Measurements from ENCODE around the gene DLEC1. TPM values are rescaled to one million over a fixed set of nuclear protein-coding genes. Genes with fewer than 3 reads are reported as not detected.
"Not testable (repeated sequence)": the region's sequence is repeated elsewhere in the genome, so short reads cannot be mapped to it uniquely, and the experiment has no call there.

The DLEC1 gene
- total RNA-seq, 1 experiment from 2014 or later = not detected

DNA sequence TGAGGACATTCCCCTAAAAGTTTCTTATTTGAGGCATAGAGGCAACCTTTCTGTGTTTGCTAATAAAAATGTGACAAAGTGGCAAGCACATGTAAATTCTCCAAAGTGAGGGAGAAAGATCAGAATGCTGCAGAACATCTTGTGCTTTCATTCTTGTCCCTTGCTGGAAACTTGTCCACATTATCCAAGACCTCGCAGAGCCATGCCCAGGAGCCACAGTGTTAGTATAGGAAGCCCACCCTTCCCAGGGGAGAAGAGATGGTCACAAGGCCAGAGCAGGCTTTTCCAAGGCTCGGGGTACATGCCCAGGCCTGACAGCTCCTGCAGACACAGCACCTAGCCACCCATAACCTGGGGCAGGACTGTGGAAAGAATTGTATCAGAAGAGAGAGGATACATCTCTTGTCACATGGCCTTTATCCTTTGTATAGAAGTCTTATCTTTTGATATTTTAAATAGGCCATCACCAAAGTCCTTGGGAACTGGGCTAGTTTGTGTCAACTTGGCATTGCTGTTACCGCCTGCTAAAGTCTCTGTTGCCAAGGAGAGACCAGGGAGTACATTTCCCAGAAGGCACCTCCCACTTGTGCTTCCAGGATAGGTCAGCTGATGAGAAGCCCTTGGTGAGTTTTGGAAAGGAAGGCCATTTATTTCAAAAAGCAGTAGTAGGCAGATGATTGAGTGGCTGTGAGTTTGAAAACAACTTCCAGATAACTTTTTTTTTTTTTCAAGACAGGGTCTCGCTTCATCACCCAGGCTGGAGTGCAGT is 10.5 kb downstream of the DLEC1 start:
- H3K27me3 ChIP-seq (replicated peaks) = peaks cover 5% of the 10 kb centered on the region; the same call in 1 of the 2 replicates

DNA sequence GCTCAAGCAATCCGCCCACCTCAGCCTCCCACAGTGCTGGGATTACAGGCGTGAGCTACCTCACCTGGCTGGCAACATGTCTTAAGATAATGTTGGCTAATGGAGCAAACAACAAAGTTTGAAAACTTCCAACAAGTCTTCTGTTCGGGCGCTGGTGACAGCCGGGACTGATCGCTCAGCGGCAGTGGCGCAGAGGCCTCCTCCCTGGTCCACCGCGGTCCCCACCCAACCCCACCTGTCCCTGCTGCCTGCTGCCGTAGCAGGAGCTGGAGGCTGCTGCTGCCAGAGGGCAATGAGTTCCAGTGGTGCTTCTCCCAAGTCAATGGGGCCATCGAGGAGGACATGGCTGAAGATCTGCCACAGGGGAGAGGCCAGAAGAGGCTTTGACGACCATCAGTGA is 12.1 kb downstream of the DLEC1 start:
- peaks cover 5% of the 10 kb centered on the region; the same call in 1 of the 2 replicates for H3K27me3 ChIP-seq (replicated peaks)
- DNase-seq (ENCODE audit: low read depth in 1 of 2, low spot score in 2 of 2) = no peak
- H3K4me1 ChIP-seq (replicated peaks) = no peaks in the 10 kb centered on the region
- H3K27ac ChIP-seq = no peak overlapping the region
- no peaks in the 10 kb centered on the region for H3K36me3 ChIP-seq
- H3K4me3 ChIP-seq = no peak overlapping the region
- H3K9me3 ChIP-seq (replicated peaks) = no peaks in the 10 kb centered on the region

More for the DNA sequence above, 10.5 kb downstream of the DLEC1 start:
- DNase-seq (ENCODE audit: low read depth in 1 of 2, low spot score in 2 of 2) = no peak
- Histone ChIP-seq H3K27ac (no peak overlapping the region), H3K4me1 (replicated peaks) (no peaks in the 10 kb centered on the region), H3K9me3 (replicated peaks) (no peaks in the 10 kb centered on the region), H3K36me3 (no peaks in the 10 kb centered on the region), H3K4me3 (no peak overlapping the region)

DNA sequence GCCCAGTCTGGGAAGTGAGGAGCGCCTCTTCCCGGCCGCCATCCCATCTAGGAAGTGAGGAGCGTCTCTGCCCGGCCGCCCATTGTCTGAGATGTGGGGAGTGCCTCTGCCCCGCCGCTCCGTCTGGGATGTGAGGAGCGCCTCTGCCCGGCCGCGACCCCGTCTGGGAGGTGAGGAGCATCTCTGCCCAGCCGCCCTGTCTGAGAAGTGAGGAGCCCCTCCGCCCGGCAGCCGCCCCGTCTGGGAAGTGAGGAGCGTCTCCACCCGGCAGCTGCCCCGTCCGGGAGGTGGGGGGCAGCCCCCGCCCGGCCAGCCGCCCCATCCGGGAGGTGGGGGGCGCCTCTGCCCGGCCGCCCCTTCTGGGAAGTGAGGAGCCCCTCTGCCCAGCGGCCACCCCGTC is 14.3 kb downstream of the DLEC1 start:
- H3K27ac ChIP-seq; H3K9me3 ChIP-seq (replicated peaks); H3K36me3 ChIP-seq; H3K27me3 ChIP-seq (replicated peaks); DNase-seq (ENCODE audit: low read depth in 1 of 2, low spot score in 2 of 2); H3K4me3 ChIP-seq; H3K4me1 ChIP-seq (replicated peaks): not testable (repeated sequence)

DNA sequence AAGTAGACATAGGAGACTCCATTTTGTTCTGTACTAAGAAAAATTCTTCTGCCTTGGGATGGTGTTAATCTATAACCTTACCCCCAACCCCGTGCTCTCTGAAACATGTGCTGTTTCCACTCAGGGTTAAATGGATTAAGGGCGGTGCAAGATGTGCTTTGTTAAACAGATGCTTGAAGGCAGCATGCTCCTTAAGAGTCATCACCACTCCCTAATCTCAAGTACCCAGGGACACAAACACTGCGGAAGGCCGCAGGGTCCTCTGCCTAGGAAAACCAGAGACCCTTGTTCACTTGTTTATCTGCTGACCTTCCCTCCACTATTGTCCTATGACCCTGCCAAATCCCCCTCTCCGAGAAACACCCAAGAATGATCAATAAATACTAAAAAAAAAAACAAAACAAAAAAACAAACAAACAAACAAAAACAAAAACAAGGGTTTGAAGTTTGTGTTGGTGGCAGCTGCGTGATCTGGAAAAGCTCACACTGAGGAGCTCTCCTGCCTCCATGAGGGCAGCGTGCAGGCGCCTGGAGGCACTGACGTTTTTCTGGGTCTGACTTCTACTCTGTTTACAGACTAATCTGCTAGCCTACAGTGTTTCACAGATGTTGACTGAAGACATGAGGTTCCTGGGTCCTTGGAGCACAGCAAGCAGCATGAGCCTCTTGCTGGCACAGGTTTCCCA is 14.9 kb downstream of the DLEC1 start:
- not testable (repeated sequence) for DNase-seq (ENCODE audit: low read depth in 1 of 2, low spot score in 2 of 2); H3K4me1 ChIP-seq (replicated peaks); H3K36me3 ChIP-seq; H3K4me3 ChIP-seq; H3K27ac ChIP-seq; H3K9me3 ChIP-seq (replicated peaks); H3K27me3 ChIP-seq (replicated peaks)

DNA sequence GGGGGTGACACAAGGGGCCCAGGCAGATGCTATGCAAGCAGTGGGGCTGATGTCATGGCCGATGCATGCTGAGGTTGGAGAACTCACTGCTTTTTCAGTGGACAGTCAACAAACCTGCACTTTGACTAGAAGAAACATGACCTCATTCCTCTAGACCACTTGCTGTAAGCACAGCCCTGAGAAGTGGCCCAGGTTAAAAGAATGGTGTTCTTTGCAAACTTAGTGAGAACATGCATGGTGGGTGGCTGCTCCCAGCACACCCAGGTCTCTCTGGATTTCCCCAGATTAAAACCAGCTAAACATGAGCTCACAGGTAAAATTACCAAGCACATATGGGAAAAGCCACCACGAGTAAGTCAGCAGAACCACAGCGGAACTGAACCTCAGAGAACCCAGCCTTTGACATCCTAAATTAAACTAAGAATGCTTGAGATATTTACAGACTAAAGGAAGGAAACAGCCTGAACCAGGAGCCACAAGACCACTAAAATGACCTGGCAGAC is 15.5 kb downstream of the DLEC1 start:
- Histone ChIP-seq H3K27me3 (replicated peaks) (no peaks in the 10 kb centered on the region), H3K4me3 (no peak overlapping the region), H3K9me3 (replicated peaks) (no peaks in the 10 kb centered on the region), H3K36me3 (no peaks in the 10 kb centered on the region), H3K27ac (no peak overlapping the region), H3K4me1 (replicated peaks) (no peaks in the 10 kb centered on the region)
- DNase-seq (ENCODE audit: low read depth in 1 of 2, low spot score in 2 of 2) = no peak

DNA sequence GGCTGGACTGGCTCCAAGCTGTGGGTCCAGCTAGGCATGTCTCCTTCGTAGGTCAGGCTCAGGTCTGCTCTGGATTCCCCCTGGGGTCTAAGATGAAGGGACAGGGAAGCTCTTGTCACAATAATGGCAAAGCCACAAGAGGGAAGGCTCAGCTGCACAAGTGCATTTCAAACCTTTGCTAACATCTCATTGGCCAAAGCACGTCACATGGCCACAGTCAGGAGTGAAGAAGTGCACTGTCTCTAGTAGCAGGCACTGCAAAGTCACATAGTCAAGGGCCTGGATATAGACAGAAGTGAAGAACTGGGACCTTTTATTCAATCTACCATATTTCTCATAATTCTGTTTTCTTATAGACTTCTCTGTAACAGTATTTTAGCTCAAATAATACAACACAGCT is 20.1 kb downstream of the DLEC1 start:
- Histone ChIP-seq H3K27me3 (replicated peaks) (no peaks in the 10 kb centered on the region), H3K27ac (no peak overlapping the region), H3K4me3 (no peak overlapping the region), H3K4me1 (replicated peaks) (no peaks in the 10 kb centered on the region), H3K9me3 (replicated peaks) (no peaks in the 10 kb centered on the region), H3K36me3 (no peaks in the 10 kb centered on the region)
- no peak for DNase-seq (ENCODE audit: low read depth in 1 of 2, low spot score in 2 of 2)

DNA sequence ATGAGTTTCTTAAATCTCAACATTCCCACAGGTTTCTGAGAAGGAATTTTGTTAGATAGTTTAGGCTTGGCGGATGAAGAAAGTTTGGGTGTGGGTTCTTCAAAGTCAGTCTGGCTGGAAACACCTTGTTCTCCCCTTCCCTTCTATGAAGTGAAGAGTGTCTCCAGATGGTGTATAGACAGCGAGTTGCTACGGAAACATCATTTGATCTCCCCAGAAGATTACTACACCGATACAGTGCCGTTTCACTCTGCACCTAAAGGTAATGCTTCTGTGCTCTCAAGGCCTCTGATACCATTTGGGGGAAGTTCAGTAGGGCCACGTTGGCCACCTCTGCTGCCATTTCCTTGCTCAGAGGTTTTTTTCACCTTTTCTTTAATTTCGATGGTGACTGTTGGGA is 20.6 kb downstream of the DLEC1 start:
- no peaks in the 10 kb centered on the region for H3K27me3 ChIP-seq (replicated peaks)
- no peaks in the 10 kb centered on the region for H3K36me3 ChIP-seq
- no peak overlapping the region for H3K27ac ChIP-seq
- no peak overlapping the region for H3K4me3 ChIP-seq
- no peaks in the 10 kb centered on the region for H3K9me3 ChIP-seq (replicated peaks)
- H3K4me1 ChIP-seq (replicated peaks) = no peaks in the 10 kb centered on the region
- no peak for DNase-seq (ENCODE audit: low read depth in 1 of 2, low spot score in 2 of 2)

DNA sequence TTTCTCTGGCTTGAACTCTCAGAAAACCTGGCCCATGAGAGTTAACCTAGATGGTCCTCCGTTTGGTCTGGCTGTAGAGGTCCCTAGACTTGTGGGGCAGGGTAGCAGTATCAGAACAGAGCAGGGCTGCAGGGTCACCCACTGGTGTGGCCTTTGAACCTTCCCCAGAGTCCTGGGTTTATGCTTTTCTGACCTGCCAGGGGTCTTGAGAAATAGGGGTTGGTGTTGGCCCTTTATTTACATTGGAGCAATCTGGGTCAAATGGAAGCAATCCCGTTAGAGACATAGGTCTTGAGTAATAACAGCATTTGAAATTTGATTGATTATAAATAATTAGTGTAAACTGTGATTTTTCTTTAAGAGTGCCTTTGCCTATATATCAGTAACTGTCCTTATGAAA is 23.8 kb downstream of the DLEC1 start:
- Histone ChIP-seq H3K9me3 (replicated peaks) (no peaks in the 10 kb centered on the region), H3K4me1 (replicated peaks) (no peaks in the 10 kb centered on the region), H3K27ac (no peak overlapping the region), H3K27me3 (replicated peaks) (no peaks in the 10 kb centered on the region), H3K4me3 (no peak overlapping the region), H3K36me3 (no peaks in the 10 kb centered on the region)
- DNase-seq (ENCODE audit: low read depth in 1 of 2, low spot score in 2 of 2) = no peak

DNA sequence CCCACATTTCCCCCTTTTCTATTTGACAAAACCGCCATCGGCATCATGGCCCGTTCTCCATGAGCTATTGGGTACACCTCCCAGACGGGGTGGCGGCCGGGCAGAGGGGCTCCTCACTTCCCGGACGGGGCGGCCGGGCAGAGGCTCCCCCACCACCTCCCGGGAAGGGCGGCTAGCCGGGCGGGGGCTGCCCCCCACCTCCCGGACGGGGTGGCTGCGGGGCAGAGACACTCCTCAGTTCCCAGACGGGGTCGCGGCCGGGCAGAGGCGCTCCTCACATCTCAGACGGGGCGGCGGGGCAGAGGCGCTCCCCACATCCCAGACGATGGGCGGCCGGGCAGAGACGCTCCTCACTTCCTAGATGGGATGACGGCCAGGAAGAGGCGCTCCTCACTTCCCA is 25.4 kb downstream of the DLEC1 start:
- H3K36me3 ChIP-seq; H3K4me1 ChIP-seq (replicated peaks); H3K27ac ChIP-seq; DNase-seq (ENCODE audit: low read depth in 1 of 2, low spot score in 2 of 2); H3K27me3 ChIP-seq (replicated peaks); H3K9me3 ChIP-seq (replicated peaks); H3K4me3 ChIP-seq: not testable (repeated sequence)

DNA sequence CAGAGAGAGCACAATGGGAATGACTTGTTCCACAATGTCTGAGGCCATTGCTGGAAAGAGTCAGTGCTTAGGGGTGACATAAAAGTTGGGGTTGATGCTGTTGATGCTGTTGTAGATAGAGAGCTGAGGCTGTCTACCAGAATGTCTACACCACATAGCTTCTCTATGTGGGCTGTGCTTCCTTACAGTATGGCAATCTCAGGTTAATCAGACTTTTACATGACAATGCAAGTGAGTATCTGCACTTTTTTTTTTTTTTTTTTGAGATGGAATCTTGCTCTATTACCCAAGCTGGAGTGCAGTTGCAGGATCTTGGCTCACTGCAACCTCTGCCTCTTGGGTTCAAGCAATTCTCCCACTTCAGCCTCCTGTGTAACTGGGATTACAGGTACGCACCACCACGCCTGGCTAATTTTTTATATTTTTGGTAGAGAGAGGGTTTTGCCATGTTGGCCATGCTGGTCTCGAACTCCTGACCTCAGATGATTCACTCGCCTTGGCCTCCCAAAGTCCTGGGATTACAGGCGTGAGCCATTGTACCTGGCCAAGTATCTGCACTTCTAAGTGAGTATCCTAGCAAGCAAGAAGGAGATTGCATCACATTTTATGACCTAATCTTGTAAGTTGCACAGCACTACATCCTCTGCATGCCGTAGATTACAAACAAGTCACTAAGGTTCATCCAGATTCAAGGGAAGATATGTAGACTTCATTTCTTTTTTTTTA is 28.7 kb downstream of the DLEC1 start:
- no peaks in the 10 kb centered on the region for H3K4me1 ChIP-seq (replicated peaks)
- no peaks in the 10 kb centered on the region for H3K36me3 ChIP-seq
- H3K4me3 ChIP-seq = no peak overlapping the region
- DNase-seq (ENCODE audit: low read depth in 1 of 2, low spot score in 2 of 2) = no peak
- no peaks in the 10 kb centered on the region for H3K9me3 ChIP-seq (replicated peaks)
- H3K27me3 ChIP-seq (replicated peaks) = no peaks in the 10 kb centered on the region; the same call in 1 of the 2 replicates
- H3K27ac ChIP-seq = no peak overlapping the region

DNA sequence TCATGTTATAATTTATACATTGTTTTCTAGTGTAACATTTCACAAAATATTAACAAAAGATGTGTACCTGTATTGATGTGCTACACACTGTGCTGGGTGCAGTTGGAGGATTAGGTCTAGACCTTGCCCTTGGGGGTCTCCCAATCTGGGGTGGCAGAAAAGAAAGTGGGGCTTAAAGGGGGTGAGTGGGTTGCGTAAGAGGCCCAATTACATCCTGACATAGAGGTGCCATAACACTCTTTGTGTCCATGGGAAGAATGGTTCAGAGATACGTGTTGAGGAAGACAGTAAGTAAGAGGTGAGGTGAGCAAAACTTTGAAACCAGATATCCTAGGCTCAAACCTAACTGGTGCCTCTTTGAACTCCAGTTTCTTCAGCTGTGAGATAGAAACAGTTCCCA is 31.0 kb downstream of the DLEC1 start:
- Histone ChIP-seq H3K9me3 (replicated peaks) (no peaks in the 10 kb centered on the region), H3K4me1 (replicated peaks) (no peaks in the 10 kb centered on the region), H3K4me3 (no peak overlapping the region), H3K27ac (no peak overlapping the region), H3K36me3 (no peaks in the 10 kb centered on the region), H3K27me3 (replicated peaks) (no peaks in the 10 kb centered on the region; the same call in 1 of the 2 replicates)
- no peak for DNase-seq (ENCODE audit: low read depth in 1 of 2, low spot score in 2 of 2)

DNA sequence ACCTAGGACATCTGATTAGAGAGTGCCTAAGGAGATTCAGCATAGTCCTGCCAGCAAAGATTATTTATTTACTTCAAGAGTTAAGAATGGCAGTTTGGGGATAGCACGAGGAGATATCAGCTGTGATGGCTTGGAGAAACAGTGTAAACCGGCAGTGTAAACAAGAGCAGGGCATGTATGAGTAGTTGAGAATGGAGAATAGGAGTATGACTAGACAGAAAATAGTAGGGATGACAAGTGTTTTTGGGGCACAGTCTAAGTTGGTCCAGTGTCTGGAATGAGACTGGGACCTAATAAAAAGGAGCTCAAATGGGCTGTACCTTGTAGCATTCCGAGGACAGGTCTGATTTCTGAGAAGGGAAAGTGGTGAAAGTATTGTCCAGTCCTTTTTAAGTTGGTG is 38.1 kb downstream of the DLEC1 start:
- H3K27ac ChIP-seq; DNase-seq (ENCODE audit: low read depth in 1 of 2, low spot score in 2 of 2): not testable (repeated sequence)

DNA sequence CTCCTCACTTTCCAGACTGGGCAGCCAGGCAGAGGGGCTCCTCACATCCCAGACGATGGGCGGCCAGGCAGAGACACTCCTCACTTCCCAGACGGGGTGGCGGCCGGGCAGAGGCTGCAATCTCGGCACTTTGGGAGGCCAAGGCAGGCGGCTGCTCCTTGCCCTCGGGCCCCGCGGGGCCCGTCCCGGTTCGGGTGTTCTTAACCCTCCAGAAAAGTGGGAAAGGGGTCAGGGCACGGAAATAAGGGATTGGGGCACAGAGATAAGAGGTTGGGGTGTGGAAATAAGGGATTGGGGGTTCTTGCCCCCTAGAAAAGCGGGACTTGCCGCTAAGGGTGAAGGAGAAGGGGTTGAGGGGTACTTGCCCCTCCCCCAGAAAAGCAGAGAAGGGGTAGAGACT is 43.3 kb downstream of the DLEC1 start:
- not testable (repeated sequence) for DNase-seq (ENCODE audit: low read depth in 1 of 2, low spot score in 2 of 2); H3K27me3 ChIP-seq (replicated peaks); H3K4me1 ChIP-seq (replicated peaks); H3K36me3 ChIP-seq; H3K9me3 ChIP-seq (replicated peaks); H3K27ac ChIP-seq; H3K4me3 ChIP-seq

More for the DNA sequence above, 38.1 kb downstream of the DLEC1 start:
- H3K4me1 ChIP-seq (replicated peaks); H3K4me3 ChIP-seq; H3K27me3 ChIP-seq (replicated peaks); H3K36me3 ChIP-seq; H3K9me3 ChIP-seq (replicated peaks): not testable (repeated sequence)

DNA sequence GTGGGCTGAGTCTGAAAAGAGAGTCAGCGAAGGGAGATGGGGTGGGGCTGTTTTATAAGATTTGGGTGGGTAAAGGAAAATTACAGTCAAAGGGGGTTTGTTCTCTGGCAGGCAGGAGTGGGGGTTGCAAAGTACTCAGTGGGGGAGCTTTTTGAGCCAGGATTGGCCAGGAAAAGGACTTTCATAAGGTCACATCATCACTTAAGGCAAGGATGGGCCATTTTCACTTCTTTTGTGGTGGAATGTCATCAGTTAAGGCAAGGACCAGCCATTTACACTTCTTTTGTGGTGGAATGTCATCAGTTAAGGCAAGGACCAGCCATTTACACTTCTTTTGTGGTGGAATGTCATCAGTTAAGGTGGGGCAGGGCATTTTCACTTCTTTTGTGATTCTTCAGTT is 44.2 kb downstream of the DLEC1 start:
- not testable (repeated sequence) for H3K27me3 ChIP-seq (replicated peaks); H3K27ac ChIP-seq; H3K36me3 ChIP-seq; H3K4me3 ChIP-seq; H3K4me1 ChIP-seq (replicated peaks); H3K9me3 ChIP-seq (replicated peaks); DNase-seq (ENCODE audit: low read depth in 1 of 2, low spot score in 2 of 2)
